ENCODE data around the gene CEACAM7. TPM values are rescaled to one million over a fixed set of nuclear protein-coding genes. Genes with fewer than 3 reads are reported as not detected.

Gene CEACAM7
- polyA plus RNA-seq, 3 donors from 2014 or later: not detected

DNA sequence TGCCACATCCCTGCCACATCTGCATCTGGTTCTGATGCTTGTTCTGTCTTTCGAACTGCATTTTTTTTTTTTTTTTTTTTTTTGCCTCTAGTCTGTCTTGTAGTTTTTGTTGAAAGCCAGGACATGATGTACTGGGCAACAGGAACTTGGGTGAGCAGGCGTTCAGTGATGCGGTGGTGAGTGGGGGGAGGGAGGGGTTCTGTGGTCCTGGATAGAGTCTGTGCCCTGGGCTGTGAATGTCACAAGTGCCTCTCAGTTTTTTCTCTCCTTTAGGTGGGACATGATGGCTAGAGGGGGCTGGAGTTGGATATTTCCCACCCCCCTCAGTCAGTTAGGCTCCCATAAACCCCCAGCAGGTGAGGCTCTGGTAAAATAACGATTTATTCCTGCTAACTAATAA, 64.7 kb downstream of the CEACAM7 start:
- H3K9me3 Mint-ChIP-seq: peaks cover 0 to 1% (median 0%) of the 10 kb centered on the region in 6 donors
- no peak for DNase-seq
- peaks cover 3 to 6% (median 5%) of the 10 kb centered on the region in 3 donors for H3K27me3 Mint-ChIP-seq (ENCODE audit: low read depth in 3 of 3)
- H3K4me3 Mint-ChIP-seq: no peak overlapping the region
- no peaks in the 10 kb centered on the region for H3K36me3 Mint-ChIP-seq
- peak overlapping the region in 1 of 6 donors; percentile 24 for H3K27ac Mint-ChIP-seq
- H3K4me1 Mint-ChIP-seq: no peaks in the 10 kb centered on the region

Other genes with a start within 250 kb of the CEACAM7 start
- 10 to 100 TPM; 70.5 to 90.4 (median 77.3) TPM for gene DMAC2, start 248.4 kb downstream of the CEACAM7 start, polyA plus RNA-seq
- gene ERICH4, start 245.1 kb downstream of the CEACAM7 start, polyA plus RNA-seq: not detected
- 10 to 100 TPM; 16.0 to 44.9 (median 43.7) TPM for gene CEACAM21, start 112.1 kb downstream of the CEACAM7 start, polyA plus RNA-seq
- gene CEACAM4, start 61.2 kb downstream of the CEACAM7 start, polyA plus RNA-seq: under 1 TPM in 1 of 3 donors, not detected in 2; 0.61 TPM
- not detected for gene CEACAM5, start 20.4 kb upstream of the CEACAM7 start, polyA plus RNA-seq
- not detected for gene CEACAM6, start 67.3 kb upstream of the CEACAM7 start, polyA plus RNA-seq
- not detected for gene CEACAM3, start 108.3 kb upstream of the CEACAM7 start, polyA plus RNA-seq
- not detected for gene LYPD4, start 156.4 kb upstream of the CEACAM7 start, polyA plus RNA-seq
- not detected for gene DMRTC2, start 156.8 kb upstream of the CEACAM7 start, polyA plus RNA-seq
- gene RPS19, start 172.0 kb upstream of the CEACAM7 start, polyA plus RNA-seq: 1,000 to 10,000 TPM; 2,260 to 5,043 (median 3,564) TPM
- gene CD79A, start 189.0 kb upstream of the CEACAM7 start, polyA plus RNA-seq: 1 to 10 TPM; 4.1 to 8.3 (median 5.1) TPM
- 100 to 1,000 TPM; 129 to 394 (median 156) TPM for gene ARHGEF1, start 194.9 kb upstream of the CEACAM7 start, polyA plus RNA-seq
- under 1 TPM in 1 of 3 donors, not detected in 2; 0.11 TPM for gene ERFL, start 240.2 kb upstream of the CEACAM7 start, polyA plus RNA-seq